22Rv1 (cell line): ENCODE data around the gene ADCY6.
A peak's percentile ranks its signal among the peaks of the same experiment; 100 is the strongest.

Experiments used
- ZFX ChIP-seq: fragments of 450-650 bp; IDR thresholded peaks from 2 replicates; pipeline ENCODE4 v1.6.1; 2017; ENCODE audit warnings: antibody characterized with exemption, borderline replicate concordance
- TF ChIP-seq, protein P1 (sequence below): fragments of 450-650 bp; IDR thresholded peaks from 2 replicates; pipeline ENCODE4 v1.5.1; 2017; ENCODE audit warnings: mild to moderate bottlenecking

DNA sequence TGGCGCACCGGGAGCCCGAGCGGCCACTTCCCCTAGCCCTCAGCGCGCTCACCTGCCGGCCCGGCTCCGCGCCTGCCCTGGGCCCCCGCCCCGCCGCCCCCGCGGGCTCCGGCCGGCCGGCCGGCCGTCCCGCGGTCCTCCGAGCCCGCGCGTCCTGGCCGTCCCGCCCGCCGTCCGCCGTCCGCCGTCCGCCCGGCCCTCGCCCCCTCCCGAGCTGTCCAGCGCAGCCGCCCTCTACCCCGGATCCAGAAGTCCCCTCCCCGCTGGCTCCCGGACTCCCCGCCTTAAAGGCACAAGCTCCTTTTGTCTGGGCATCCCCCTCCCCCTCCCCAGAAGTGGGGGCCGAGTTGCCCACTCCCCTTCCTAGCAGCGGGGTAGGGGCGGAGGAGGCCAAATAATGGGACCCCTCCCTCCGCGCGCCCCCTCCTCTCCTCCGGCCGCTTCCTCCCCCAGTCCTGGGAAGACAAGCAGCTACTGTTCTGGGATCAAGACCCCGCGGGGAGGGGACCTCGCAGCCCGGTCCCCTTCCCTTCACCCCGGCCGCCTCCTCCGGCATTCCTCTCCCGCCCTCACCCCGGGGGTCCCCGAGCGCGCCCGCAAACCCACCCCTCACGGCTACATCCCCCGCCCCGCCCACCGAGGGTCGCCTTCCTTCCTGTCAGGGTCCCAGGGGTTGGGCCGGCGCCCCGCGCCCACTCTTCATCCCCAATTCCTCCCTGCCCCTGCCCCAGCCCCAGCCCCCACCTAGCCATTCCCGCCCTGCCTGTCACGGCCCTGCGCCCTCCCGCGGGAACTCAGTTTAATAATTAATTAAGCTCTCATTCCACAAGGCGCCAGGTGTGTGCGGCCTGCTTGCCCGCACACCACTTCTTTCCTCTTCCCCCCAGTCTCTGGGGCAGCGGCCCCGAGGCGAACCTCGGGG lies at the start of gene ADCY6:
- TF ChIP-seq, protein P1, sequence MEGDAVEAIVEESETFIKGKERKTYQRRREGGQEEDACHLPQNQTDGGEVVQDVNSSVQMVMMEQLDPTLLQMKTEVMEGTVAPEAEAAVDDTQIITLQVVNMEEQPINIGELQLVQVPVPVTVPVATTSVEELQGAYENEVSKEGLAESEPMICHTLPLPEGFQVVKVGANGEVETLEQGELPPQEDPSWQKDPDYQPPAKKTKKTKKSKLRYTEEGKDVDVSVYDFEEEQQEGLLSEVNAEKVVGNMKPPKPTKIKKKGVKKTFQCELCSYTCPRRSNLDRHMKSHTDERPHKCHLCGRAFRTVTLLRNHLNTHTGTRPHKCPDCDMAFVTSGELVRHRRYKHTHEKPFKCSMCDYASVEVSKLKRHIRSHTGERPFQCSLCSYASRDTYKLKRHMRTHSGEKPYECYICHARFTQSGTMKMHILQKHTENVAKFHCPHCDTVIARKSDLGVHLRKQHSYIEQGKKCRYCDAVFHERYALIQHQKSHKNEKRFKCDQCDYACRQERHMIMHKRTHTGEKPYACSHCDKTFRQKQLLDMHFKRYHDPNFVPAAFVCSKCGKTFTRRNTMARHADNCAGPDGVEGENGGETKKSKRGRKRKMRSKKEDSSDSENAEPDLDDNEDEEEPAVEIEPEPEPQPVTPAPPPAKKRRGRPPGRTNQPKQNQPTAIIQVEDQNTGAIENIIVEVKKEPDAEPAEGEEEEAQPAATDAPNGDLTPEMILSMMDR, result 0 out of 2 replicates have a peak, but pooled peaks have one; percentile 9
- no peak for TF ChIP-seq ZFX
